ENCODE results near the gene HPDL.

- TF ChIP-seq SUZ12 (IDR thresholded peaks at IDR 0.05; ENCODE audit: unreplicated experiment) (no peak), SMARCA5 (IDR thresholded peaks at IDR 0.05) (no peak), PAX5 (IDR thresholded peaks at IDR 0.05; ENCODE audit: borderline replicate concordance, low read depth, low read length) (no peak), HDGF (IDR thresholded peaks at IDR 0.05) (no peak), HDAC6 (IDR thresholded peaks at IDR 0.05; ENCODE audit: unreplicated experiment) (no peak), CTCF (IDR thresholded peaks at IDR 0.05 in 2 of 3, conservative IDR thresholded peaks at IDR 0.05 in 1 of 3; ENCODE audit: control insufficient read depth in 2 of 3, extremely low read depth in 1 of 3, insufficient read depth in 1 of 3, low read depth in 3 of 3, low read length in 3 of 3) (no peak), ELK1 (IDR thresholded peaks at IDR 0.05; ENCODE audit: low read depth, low read length) (no peak), JUND (IDR thresholded peaks at IDR 0.05; ENCODE audit: low read depth, low read length) (no peak), SPI1 (IDR thresholded peaks at IDR 0.05; ENCODE audit: borderline replicate concordance, insufficient read depth, low read depth, low read length) (no peak), RELA (IDR thresholded peaks at IDR 0.05; ENCODE audit: borderline replicate concordance, partially characterized antibody) (no peak), RELB (IDR thresholded peaks at IDR 0.05; ENCODE audit: low read depth) (no peak), MYC (IDR thresholded peaks at IDR 0.05; ENCODE audit: insufficient read depth, insufficient read length, insufficient replicate concordance, low read length, severe bottlenecking) (no peak), CEBPB (IDR thresholded peaks at IDR 0.05; ENCODE audit: borderline replicate concordance in 1 of 2, low read depth in 2 of 2, low read length in 2 of 2) (no peak), NFIC (IDR thresholded peaks at IDR 0.05; ENCODE audit: low read depth, low read length) (no peak)
Observed at GRCh38 chr1:45332346-45332720, 5.6 kb downstream of the HPDL start.
